GM20431 (cell line): ENCODE measurements around the gene CPNE2.
"Not testable (repeated sequence)": the region's sequence is repeated elsewhere in the genome, so short reads cannot be mapped to it uniquely, and the experiment has no call there.

ENCODE experiments used
- in situ Hi-C: fragments of 300-500 bp; cut with MseI, MboI; formaldehyde crosslinking; loops from one replicate; pipeline ENCODE4 v1.15.0; 2020; ENCODE audit warnings: low sequenced_read_pairs; ENCODE audit not compliant: unreplicated experiment

CPNE2 gene

GRCh38 chr16:57091975-57092785, at the start of gene CPNE2:
TSS of gene CPNE2 (plus strand) at chr16:57092583. CDS start at chr16:57110743, 18,160 bp downstream.
- in situ Hi-C loops = loop anchor here (25.0 kb wide), 1 partner anchor 320 kb away; the partner anchor contains the start of gene CCL17

- in situ Hi-C loops = loop anchor here (10.0 kb wide), 1 partner anchor 68 kb away; no protein-coding TSS in a partner anchor
Measured at GRCh38 chr16:57043248-57043647, 49.1 kb upstream of the CPNE2 start.

DNA sequence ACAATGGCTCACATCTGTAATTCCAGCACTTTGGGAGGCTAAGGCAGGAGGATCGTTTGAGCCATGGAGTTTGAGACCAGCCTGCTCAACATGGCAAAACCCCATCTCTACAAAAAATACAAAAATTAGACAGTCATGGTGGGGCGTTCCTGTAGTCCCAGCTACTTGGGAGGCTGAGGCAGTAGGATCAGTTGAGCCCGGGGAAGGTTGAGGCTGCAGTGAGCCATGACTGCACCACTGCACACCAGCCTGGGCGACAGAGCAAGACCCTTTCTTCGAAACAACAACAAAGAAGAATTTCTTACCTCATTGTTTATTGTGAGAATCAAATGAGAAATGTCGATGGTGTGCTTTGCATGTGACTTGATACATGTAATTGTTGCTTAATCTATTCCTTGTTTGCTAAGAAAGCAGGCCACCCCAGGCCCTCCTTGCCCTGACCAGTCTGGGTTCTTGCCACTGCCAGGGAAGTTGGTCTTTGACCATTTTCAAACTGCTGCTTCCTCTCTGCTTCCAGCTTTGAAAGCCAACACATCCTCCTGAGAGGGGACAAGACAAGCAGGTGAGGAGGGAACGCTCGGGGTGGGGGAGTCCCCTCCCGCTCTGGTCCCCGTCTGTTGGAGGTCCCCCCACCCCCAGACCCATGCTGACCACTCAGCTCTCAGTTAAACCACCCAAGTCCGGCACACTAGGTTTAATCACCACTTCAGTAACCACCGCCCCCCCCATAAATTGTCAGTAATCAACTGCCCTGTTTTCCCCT, 47.3 kb upstream of the CPNE2 start:
- in situ Hi-C loops = loop anchor here (10.0 kb wide), 1 partner anchor 70 kb away; no protein-coding TSS in a partner anchor

- in situ Hi-C loops = loop anchor here (10.0 kb wide), 1 partner anchor 71 kb away; no protein-coding TSS in a partner anchor
Measured at GRCh38 chr16:57045694-57046381, 46.5 kb upstream of the CPNE2 start.

DNA sequence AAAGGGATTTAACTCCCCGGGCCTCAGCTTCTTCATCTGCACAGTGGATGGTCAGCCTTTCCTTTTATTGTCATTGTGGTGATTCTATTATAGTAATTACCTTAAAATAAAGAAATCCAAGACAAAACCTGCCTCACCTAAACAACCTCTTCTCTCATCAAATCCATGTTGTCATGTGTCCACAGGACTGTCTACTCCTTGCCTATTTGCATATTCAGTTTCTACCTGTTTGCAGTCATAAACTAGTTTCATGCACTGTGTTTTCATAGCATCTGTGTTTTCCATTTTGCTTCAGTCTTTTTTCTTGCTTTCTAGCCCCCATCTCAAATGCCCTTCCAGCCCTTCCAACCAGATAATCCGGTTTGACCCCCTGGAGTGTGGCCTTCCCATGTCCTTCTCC, 44.3 kb upstream of the CPNE2 start:
- in situ Hi-C loops = loop anchor here (10.0 kb wide), 1 partner anchor 73 kb away; no protein-coding TSS in a partner anchor

- in situ Hi-C loops = loop anchor here (10.0 kb wide), 1 partner anchor 75 kb away; no protein-coding TSS in a partner anchor
Measured at GRCh38 chr16:57049678-57050077, 42.7 kb upstream of the CPNE2 start.

- in situ Hi-C loops = no loop called here
Measured at GRCh38 chr16:57051696-57052228, 40.6 kb upstream of the CPNE2 start.

DNA sequence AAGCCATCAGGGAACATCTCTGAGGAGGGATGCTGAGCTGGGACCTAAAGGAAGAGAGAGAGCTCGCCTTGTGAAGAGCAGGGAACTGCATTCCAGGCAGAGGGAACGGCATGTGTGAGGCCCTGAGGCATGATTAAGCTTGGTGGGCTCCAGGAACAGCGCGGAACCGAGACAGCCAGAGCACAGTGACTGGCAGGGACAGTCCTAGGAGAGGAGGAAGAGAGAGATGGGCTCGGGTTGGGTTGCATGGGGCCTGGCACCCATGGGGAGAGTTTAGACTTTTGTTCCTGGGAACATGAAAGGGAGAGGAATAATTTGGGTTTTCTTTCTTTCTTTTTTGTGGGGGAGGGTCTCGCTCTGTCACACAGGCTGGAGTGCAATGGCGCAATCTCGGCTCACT, 39.2 kb upstream of the CPNE2 start:
- in situ Hi-C loops = no loop called here

GRCh38 chr16:57054338-57054737, 38.0 kb upstream of the CPNE2 start:
- in situ Hi-C loops = no loop called here

DNA sequence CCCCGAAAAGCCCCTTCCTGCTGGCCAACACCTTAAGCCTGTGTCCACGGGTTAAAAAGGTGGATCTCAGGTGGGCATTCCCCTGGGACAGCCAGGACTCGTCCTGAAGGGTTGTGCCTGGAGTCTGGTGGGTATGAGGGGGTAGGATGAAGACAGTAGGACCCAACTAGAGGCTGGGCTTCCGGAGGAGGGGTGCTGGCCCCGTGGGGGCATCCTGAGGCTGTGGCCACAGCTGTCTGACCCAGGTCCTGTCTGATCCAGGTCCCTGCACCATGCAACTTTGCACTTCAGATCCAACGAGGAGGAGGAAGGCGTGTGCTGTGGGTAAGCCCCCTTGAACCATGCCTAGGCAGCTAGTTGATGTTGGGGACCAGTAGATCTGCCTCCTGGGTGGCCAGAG, 37.6 kb upstream of the CPNE2 start:
- in situ Hi-C loops = no loop called here

GRCh38 chr16:57055671-57056070, 36.7 kb upstream of the CPNE2 start:
- in situ Hi-C loops = no loop called here

DNA sequence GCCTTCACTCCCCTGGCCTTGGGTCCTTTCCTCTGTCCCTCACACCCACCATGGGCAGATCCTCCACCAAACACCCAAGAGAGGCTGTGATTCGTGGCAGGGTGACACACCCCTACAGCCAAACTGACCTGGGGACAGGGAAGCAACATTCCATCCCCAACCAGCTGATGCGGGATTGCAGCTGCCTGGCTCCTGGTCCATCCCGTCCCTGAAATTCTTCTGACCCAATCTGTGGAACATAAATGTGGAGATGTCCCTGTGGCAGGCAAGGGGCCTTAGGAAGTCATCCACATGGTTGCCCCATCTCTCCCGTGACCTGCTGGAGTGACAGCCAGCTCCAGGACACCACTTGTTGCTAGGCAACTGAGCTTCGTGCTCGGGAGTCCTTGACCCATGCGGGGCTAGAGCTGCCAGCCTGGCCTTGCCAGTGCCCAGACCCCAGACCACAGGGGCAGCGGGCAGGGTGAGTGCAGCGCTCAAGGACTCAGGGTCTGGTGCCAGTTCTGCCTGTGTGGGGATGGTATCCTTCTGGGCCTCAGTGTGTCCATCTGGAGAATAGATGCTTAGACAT, 34.0 kb upstream of the CPNE2 start:
- in situ Hi-C loops = no loop called here

DNA sequence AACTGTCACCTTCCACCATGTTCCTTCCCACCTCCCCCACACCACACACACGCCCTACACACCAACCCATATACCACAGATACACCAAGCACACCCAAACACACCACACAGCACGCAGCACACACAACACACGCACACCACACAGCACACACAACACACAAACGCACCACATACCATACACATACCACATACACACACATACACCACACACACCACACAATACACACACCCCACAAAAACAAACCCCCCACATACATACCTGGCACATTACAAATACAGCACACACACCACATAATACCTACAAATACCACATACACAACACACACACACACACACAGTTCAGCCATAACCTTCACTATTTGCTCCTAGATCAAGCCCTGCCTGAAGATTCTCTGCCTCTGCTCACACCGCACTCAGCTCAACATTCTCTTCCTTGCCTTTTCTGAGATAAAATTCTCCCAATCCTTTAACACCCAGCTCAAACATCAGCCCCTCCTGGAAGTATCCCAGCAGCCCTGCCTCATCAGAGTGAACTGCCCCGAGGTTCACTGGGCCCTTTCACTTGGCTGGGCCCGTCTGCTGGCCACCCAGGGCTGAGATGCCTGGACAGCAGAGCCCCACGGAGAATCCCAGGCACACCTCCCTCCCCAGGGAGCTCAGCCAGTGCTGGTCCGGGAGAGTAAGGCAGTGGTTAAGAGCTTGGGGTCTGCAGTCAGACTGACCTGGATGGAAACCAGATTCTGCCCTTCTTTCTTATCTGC, 31.9 kb upstream of the CPNE2 start:
- in situ Hi-C loops = no loop called here

GRCh38 chr16:57061084-57061905, 31.1 kb upstream of the CPNE2 start:
- in situ Hi-C loops = no loop called here

GRCh38 chr16:57062329-57062728, 30.1 kb upstream of the CPNE2 start:
- in situ Hi-C loops = no loop called here

GRCh38 chr16:57063189-57063588, 29.2 kb upstream of the CPNE2 start:
- in situ Hi-C loops = not testable (repeated sequence)

DNA sequence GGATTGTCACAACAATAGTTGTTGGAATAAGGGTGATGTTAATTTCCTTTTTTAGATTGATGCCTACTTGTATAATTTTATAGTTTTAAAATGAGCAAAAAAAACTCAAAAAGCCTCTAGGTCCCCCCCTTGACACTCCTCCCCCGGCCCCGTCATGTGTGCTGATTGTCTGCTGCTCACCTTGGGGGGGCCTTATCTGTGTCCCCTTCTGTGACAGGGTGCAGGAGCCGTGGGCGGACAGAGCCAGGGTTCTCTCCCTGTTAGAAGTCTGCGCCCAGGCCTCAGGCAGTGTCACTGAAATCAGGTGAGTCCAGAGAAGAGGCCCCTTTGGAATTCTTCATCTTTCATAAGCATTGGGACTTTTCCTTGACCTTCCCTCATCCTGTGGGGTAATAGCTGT, 27.4 kb upstream of the CPNE2 start:
- in situ Hi-C loops = no loop called here

DNA sequence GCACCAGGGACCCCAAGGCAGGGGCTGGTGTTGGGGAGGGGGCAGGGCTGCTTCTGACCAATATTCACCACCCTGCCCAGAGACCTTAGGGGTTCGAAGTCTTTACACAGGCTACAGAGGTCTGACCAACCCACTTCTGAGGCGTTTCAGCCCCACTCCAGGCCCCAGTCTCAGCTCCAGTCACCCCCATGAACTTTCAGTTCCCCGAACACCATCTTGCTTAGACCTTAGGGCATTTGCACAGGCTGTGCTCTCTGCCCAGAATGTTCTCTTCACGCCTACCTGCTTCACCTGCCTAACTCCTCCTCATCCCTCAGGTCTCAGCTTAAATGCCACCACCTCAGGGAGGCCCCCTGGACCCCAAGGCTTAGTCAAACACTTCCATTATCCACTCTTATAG, 25.8 kb upstream of the CPNE2 start:
- in situ Hi-C loops = no loop called here
